Measurements from ENCODE around the gene AP4M1. TPM values are rescaled to one million over a fixed set of nuclear protein-coding genes. Genes with fewer than 3 reads are reported as not detected.

The AP4M1 gene
- total RNA-seq, 3 donors from 2014 or later: 13.8 to 23.3 (median 18.7) TPM

- no peak for DNase-seq (ENCODE audit: low spot score in 2 of 2)
- Histone ChIP-seq H3K27me3 (no peaks in the 10 kb centered on the region), H3K36me3 (no peaks in the 10 kb centered on the region), H3K4me3 (no peak overlapping the region), H3K9me3 (no peaks in the 10 kb centered on the region), H3K27ac (peak overlapping the region in 1 of 2 donors; percentile 80), H3K4me1 (peaks cover 3 to 7% of the 10 kb centered on the region in 2 donors)
- TF ChIP-seq CTCF (IDR thresholded peaks at IDR 0.05) (no peak), POLR2AphosphoS5 (IDR thresholded peaks at IDR 0.05) (no peak), POLR2A (IDR thresholded peaks at IDR 0.05) (no peak)
- intact Hi-C loops (cut with DNase I; ENCODE audit: low total_unique reads): no loop called here
These were observed 19.2 kb downstream of the AP4M1 start for GRCh38 chr7:100120733-100121036.

GRCh38 chr7:100122067-100122466 is 20.6 kb downstream of the AP4M1 start:
- DNase-seq (ENCODE audit: low spot score in 2 of 2): peak; percentile 57 to 61
- Histone ChIP-seq H3K4me3 (no peak overlapping the region), H3K27me3 (no peaks in the 10 kb centered on the region), H3K9me3 (no peaks in the 10 kb centered on the region), H3K4me1 (peaks cover 3 to 7% of the 10 kb centered on the region in 2 donors), H3K27ac (peak overlapping the region; percentile 15 to 57), H3K36me3 (no peaks in the 10 kb centered on the region)
- TF ChIP-seq POLR2A (IDR thresholded peaks at IDR 0.05) (no peak), CTCF (IDR thresholded peaks at IDR 0.05) (no peak), POLR2AphosphoS5 (IDR thresholded peaks at IDR 0.05) (peak in 1 of 3 donors; percentile 9)
- intact Hi-C loops (cut with DNase I; ENCODE audit: low total_unique reads): no loop called here

- H3K4me1 ChIP-seq: peaks cover 3 to 7% of the 10 kb centered on the region in 2 donors
- intact Hi-C loops (cut with DNase I; ENCODE audit: low total_unique reads): no loop called here
- TF ChIP-seq POLR2AphosphoS5 (IDR thresholded peaks at IDR 0.05) (no peak), POLR2A (IDR thresholded peaks at IDR 0.05) (no peak), CTCF (IDR thresholded peaks at IDR 0.05) (no peak)
- no peaks in the 10 kb centered on the region for H3K27me3 ChIP-seq
- peak overlapping the region; percentile 15 to 57 for H3K27ac ChIP-seq
- no peak for DNase-seq (ENCODE audit: low spot score in 2 of 2)
- H3K9me3 ChIP-seq: no peaks in the 10 kb centered on the region
- no peaks in the 10 kb centered on the region for H3K36me3 ChIP-seq
- no peak overlapping the region for H3K4me3 ChIP-seq
These were observed 21.1 kb downstream of the AP4M1 start for GRCh38 chr7:100122568-100122967.

- H3K27me3 ChIP-seq: no peaks in the 10 kb centered on the region
- H3K9me3 ChIP-seq: no peaks in the 10 kb centered on the region
- no peaks in the 10 kb centered on the region for H3K36me3 ChIP-seq
- H3K4me1 ChIP-seq: peaks cover 0 to 7% of the 10 kb centered on the region in 2 donors
- H3K27ac ChIP-seq: no peak overlapping the region
- TF ChIP-seq POLR2AphosphoS5 (IDR thresholded peaks at IDR 0.05): no peak
- TF ChIP-seq CTCF (IDR thresholded peaks at IDR 0.05): no peak
- no peak for TF ChIP-seq POLR2A (IDR thresholded peaks at IDR 0.05)
- no peak overlapping the region for H3K4me3 ChIP-seq
- intact Hi-C loops (cut with DNase I; ENCODE audit: low total_unique reads): no loop called here
- DNase-seq (ENCODE audit: low spot score in 2 of 2): no peak
These were observed 23.1 kb downstream of the AP4M1 start for GRCh38 chr7:100124301-100125230.

- intact Hi-C loops (cut with DNase I; ENCODE audit: low total_unique reads): no loop called here
- Histone ChIP-seq H3K36me3 (no peaks in the 10 kb centered on the region), H3K27ac (peak overlapping the region; percentile 98 to 99), H3K9me3 (no peaks in the 10 kb centered on the region), H3K4me1 (no peaks in the 10 kb centered on the region), H3K4me3 (peak overlapping the region; percentile 88 to 94 (median 90)), H3K27me3 (no peaks in the 10 kb centered on the region)
- no peak for DNase-seq (ENCODE audit: low spot score in 2 of 2)
- TF ChIP-seq POLR2A (IDR thresholded peaks at IDR 0.05) (no peak), POLR2AphosphoS5 (IDR thresholded peaks at IDR 0.05) (no peak), CTCF (IDR thresholded peaks at IDR 0.05) (peak in 2 of 3 donors; percentile 15 to 32)
These were observed 24.9 kb downstream of the AP4M1 start for GRCh38 chr7:100126239-100126930.

All from breast epithelium (tissue), 4 donors.